ENCODE measurements around the gene ZFAND6. TPM values are rescaled to one million over a fixed set of nuclear protein-coding genes. Genes with fewer than 3 reads are reported as not detected.
"Not testable (repeated sequence)": the region's sequence is repeated elsewhere in the genome, so short reads cannot be mapped to it uniquely, and the experiment has no call there.

Gene ZFAND6
- total and polyA plus RNA-seq, 10 donors, result 68.0 to 154 (median 89.2) TPM

GRCh38 chr15:80095969-80096368, 36.5 kb downstream of the ZFAND6 start:
- Histone ChIP-seq H3K9me3 (no peaks in the 10 kb centered on the region), H3K27ac (no peak overlapping the region), H3K27me3 (replicated peaks in 1 of 7) (no peaks in the 10 kb centered on the region), H3K4me1 (peaks cover 4 to 74% (median 46%) of the 10 kb centered on the region in 6 donors), H3K4me3 (no peak overlapping the region), H3K36me3 (peaks cover 0 to 8% (median 0%) of the 10 kb centered on the region in 6 donors)
- intact Hi-C loops (cut with DNase I; ENCODE audit: low total_unique reads), result no loop called here
- 88 to 94% (median 94%) methylated on average over 3 of the region's 3 CpGs for WGBS, 5 donors
- DNase-seq, result no peak
- TF ChIP-seq, protein P1, sequence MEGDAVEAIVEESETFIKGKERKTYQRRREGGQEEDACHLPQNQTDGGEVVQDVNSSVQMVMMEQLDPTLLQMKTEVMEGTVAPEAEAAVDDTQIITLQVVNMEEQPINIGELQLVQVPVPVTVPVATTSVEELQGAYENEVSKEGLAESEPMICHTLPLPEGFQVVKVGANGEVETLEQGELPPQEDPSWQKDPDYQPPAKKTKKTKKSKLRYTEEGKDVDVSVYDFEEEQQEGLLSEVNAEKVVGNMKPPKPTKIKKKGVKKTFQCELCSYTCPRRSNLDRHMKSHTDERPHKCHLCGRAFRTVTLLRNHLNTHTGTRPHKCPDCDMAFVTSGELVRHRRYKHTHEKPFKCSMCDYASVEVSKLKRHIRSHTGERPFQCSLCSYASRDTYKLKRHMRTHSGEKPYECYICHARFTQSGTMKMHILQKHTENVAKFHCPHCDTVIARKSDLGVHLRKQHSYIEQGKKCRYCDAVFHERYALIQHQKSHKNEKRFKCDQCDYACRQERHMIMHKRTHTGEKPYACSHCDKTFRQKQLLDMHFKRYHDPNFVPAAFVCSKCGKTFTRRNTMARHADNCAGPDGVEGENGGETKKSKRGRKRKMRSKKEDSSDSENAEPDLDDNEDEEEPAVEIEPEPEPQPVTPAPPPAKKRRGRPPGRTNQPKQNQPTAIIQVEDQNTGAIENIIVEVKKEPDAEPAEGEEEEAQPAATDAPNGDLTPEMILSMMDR (IDR thresholded peaks at IDR 0.05 in 8 of 11, conservative IDR thresholded peaks at IDR 0.05 in 3 of 11), result no peak
- TF ChIP-seq POLR2AphosphoS5 (IDR thresholded peaks at IDR 0.05) (no peak), POLR2A (IDR thresholded peaks at IDR 0.05) (no peak)

- no peak overlapping the region for H3K4me3 ChIP-seq
- no peaks in the 10 kb centered on the region for H3K9me3 ChIP-seq
- peaks cover 0 to 80% (median 46%) of the 10 kb centered on the region in 6 donors for H3K4me1 ChIP-seq
- 90 to 100% (median 97%) methylated on average over 1 of the region's 1 CpG for WGBS, 5 donors
- intact Hi-C loops (cut with DNase I; ENCODE audit: low total_unique reads), result no loop called here
- no peak overlapping the region for H3K27ac ChIP-seq
- peaks cover 0 to 25% (median 2%) of the 10 kb centered on the region in 6 donors for H3K36me3 ChIP-seq
- H3K27me3 ChIP-seq (replicated peaks in 1 of 7), result no peaks in the 10 kb centered on the region
- no peak for DNase-seq
- TF ChIP-seq POLR2AphosphoS5 (IDR thresholded peaks at IDR 0.05) (no peak), POLR2A (IDR thresholded peaks at IDR 0.05) (no peak)
- TF ChIP-seq, protein P1 (IDR thresholded peaks at IDR 0.05 in 8 of 11, conservative IDR thresholded peaks at IDR 0.05 in 3 of 11), result no peak
Observed at GRCh38 chr15:80098341-80098740, 38.9 kb downstream of the ZFAND6 start.

DNA sequence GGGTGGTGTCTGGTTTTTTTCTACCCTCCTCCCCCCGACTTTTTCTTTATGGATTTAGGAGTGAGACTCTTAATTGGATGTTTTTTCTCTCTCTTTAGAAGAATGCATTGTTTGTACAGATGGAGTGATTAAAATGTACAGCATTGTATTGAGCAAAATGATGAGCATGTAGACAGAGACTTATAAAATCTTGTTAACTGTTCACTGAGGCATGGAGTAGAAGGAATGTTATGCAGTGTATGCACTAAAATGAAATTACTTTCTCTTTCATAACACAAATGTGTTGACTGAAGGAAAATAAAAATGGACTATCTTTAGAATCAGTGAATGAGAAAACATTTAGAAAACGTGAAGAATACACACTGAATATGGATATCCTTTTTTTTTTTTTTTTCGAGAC, 39.8 kb downstream of the ZFAND6 start:
- no peaks in the 10 kb centered on the region for H3K9me3 ChIP-seq
- H3K36me3 ChIP-seq, result peaks cover 0 to 34% (median 2%) of the 10 kb centered on the region in 6 donors
- DNase-seq, result no peak
- TF ChIP-seq POLR2A (IDR thresholded peaks at IDR 0.05) (no peak), POLR2AphosphoS5 (IDR thresholded peaks at IDR 0.05) (no peak)
- TF ChIP-seq, protein P1 (IDR thresholded peaks at IDR 0.05 in 8 of 11, conservative IDR thresholded peaks at IDR 0.05 in 3 of 11), result no peak
- WGBS, 5 donors, result 56 to 63% (median 59%) methylated on average over 3 of the region's 3 CpGs
- peak overlapping the region in 3 of 8 donors; percentile 13 to 34 (median 22) for H3K27ac ChIP-seq
- H3K27me3 ChIP-seq (replicated peaks in 1 of 7), result no peaks in the 10 kb centered on the region
- intact Hi-C loops (cut with DNase I; ENCODE audit: low total_unique reads), result no loop called here
- H3K4me3 ChIP-seq, result no peak overlapping the region
- peaks cover 0 to 71% (median 44%) of the 10 kb centered on the region in 6 donors for H3K4me1 ChIP-seq

DNA sequence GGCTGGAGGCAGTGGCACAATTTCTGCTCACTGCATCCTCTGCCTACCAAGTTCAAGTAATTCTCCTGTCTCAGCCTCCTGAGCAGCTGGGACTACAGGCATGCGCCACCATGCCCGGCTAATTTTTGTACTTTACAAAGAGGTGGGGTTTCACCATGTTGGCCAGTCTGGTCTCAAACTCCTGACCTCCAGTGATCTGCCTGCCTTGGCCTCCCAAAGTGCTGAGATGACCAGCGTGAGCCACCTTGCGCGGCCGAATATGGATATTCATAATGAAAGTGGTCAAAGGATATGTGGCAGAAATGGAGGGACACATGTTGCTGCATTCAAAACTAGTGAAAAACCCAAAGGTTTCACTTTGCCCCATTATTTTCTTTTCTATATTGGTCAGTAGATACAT, 40.2 kb downstream of the ZFAND6 start:
- H3K4me3 ChIP-seq; H3K27me3 ChIP-seq (replicated peaks in 1 of 7); H3K9me3 ChIP-seq; DNase-seq; intact Hi-C loops (cut with DNase I; ENCODE audit: low total_unique reads): not testable (repeated sequence)
- peaks cover 0 to 68% (median 41%) of the 10 kb centered on the region in 6 donors for H3K4me1 ChIP-seq
- 63 to 84% (median 81%) methylated on average over 6 of the region's 6 CpGs for WGBS, 5 donors
- peak overlapping the region in 4 of 8 donors; percentile 9 to 34 (median 18) for H3K27ac ChIP-seq
- H3K36me3 ChIP-seq, result peaks cover 0 to 38% (median 2%) of the 10 kb centered on the region in 6 donors

DNA sequence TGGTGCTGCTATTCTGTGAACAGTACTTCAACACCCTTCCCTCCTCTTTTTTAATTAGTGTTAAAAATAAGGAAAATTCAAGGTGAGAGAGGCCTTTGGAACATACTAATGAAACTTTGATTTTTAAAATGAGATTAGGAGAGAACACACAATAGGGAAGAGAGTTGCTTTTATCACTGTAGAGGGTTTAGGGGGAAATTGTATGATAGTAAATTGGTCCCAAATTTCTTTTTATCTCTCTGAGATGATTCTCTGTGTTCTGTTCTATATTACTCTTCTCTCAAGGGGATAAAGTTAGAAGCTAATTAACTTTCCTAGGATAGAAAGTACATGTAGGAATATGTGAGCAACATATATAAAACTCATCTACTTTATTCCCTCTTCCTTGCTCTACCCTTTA, 40.8 kb downstream of the ZFAND6 start:
- no peak for TF ChIP-seq POLR2AphosphoS5 (IDR thresholded peaks at IDR 0.05)
- TF ChIP-seq, protein P1 (IDR thresholded peaks at IDR 0.05 in 8 of 11, conservative IDR thresholded peaks at IDR 0.05 in 3 of 11), result no peak
- no peak for TF ChIP-seq POLR2A (IDR thresholded peaks at IDR 0.05)

More for the DNA sequence above, 40.8 kb downstream of the ZFAND6 start:
- no peaks in the 10 kb centered on the region for H3K9me3 ChIP-seq
- no peak overlapping the region for H3K4me3 ChIP-seq
- intact Hi-C loops (cut with DNase I; ENCODE audit: low total_unique reads), result no loop called here
- H3K27ac ChIP-seq, result no peak overlapping the region
- DNase-seq, result no peak
- peaks cover 0 to 42% (median 2%) of the 10 kb centered on the region in 6 donors for H3K36me3 ChIP-seq
- no peaks in the 10 kb centered on the region for H3K27me3 ChIP-seq (replicated peaks in 1 of 7)
- H3K4me1 ChIP-seq, result peaks cover 0 to 68% (median 38%) of the 10 kb centered on the region in 6 donors
